NCI-H2029 treated with DMSO at 0.1 percent for 48 hours (cell line): ENCODE results near the gene POLN.
"Not testable (repeated sequence)": the region's sequence is repeated elsewhere in the genome, so short reads cannot be mapped to it uniquely, and the experiment has no call there.

Experiments used
- DNase-seq: peaks from one replicate; lab custom pipeline; 2025; lab: John Stamatoyannopoulos, UW

Gene POLN

GRCh38 chr4:2251073-2251794 is 9.3 kb upstream of the POLN start:
- no peak for DNase-seq

- DNase-seq, result no peak
Observed at GRCh38 chr4:2250357-2251072, 8.6 kb upstream of the POLN start.

- no peak for DNase-seq
Observed at GRCh38 chr4:2249526-2250356, 7.8 kb upstream of the POLN start.

- no peak for DNase-seq
Observed at GRCh38 chr4:2248821-2249261, 6.9 kb upstream of the POLN start.

GRCh38 chr4:2248044-2248780 is 6.3 kb upstream of the POLN start:
- no peak for DNase-seq

GRCh38 chr4:2247128-2248043 is 5.5 kb upstream of the POLN start:
- no peak for DNase-seq

- DNase-seq, result no peak
Observed at GRCh38 chr4:2246384-2247127, 4.6 kb upstream of the POLN start.

GRCh38 chr4:2245787-2246275 is 3.9 kb upstream of the POLN start:
- no peak for DNase-seq

- no peak for DNase-seq
Observed at GRCh38 chr4:2245057-2245786, 3.3 kb upstream of the POLN start.

GRCh38 chr4:2243681-2244380 is 1.9 kb upstream of the POLN start:
- DNase-seq, result no peak

GRCh38 chr4:2241003-2241402 is 918 bp downstream of the POLN start:
- no peak for DNase-seq

- DNase-seq, result no peak
Observed at GRCh38 chr4:2236944-2237666, 4.8 kb downstream of the POLN start.

- DNase-seq, result no peak
Observed at GRCh38 chr4:2231082-2231481, 10.8 kb downstream of the POLN start.

- DNase-seq, result no peak
Observed at GRCh38 chr4:2226261-2226660, 15.7 kb downstream of the POLN start.

GRCh38 chr4:2222838-2223237 is 19.1 kb downstream of the POLN start:
- no peak for DNase-seq

GRCh38 chr4:2221378-2221777 is 20.5 kb downstream of the POLN start:
- not testable (repeated sequence) for DNase-seq

- peak; percentile 51 for DNase-seq
Observed at GRCh38 chr4:2220016-2220630, 21.8 kb downstream of the POLN start.
